HepG2 (cell line): Measurements from ENCODE around the gene ESYT2. TPM values are rescaled to one million over a fixed set of nuclear protein-coding genes. Genes with fewer than 3 reads are reported as not detected.

Source experiments
- ATAC-seq: fragments of 200-7000 bp; cut with Tn5 transposase; 3 replicates; pipeline ENCODE4 v1.9.1; 2020; ENCODE audit warnings: mild to moderate bottlenecking, moderate library complexity
- BruUV-seq: library from RNA; stranded (reverse); fragments of 400-500 nt; replicated peaks from 2 replicates; lab custom pipeline; 2021; lab: Mats Ljungman, UMichigan
- CTCF ChIA-PET: fragments of 300-600 bp; formaldehyde crosslinking; extraction: SDS; loops from one replicate; lab custom pipeline; 2021; ENCODE audit warnings: low total read pairs, inconsistent platforms, low intra/inter-chr PET ratio; lab: Yijun Ruan, JAX
- POLR2A ChIA-PET: fragments of 350-600 bp; sonication (Branson Sonifier 250); formaldehyde crosslinking; loops from one replicate; lab custom pipeline; 2020; ENCODE audit warnings: antibody characterized with exemption, inconsistent platforms; lab: Yijun Ruan, JAX
- DNase-seq: peaks from one replicate; pipeline ENCODE4 v3.0.0-alpha.2; 2015; ENCODE audit warnings: low spot score
- FAIRE-seq: peaks from 3 replicates; lab custom pipeline; 2011; peaks lifted over from hg19 to GRCh38; lab: Jason Lieb, UNC
- H2AFZ ChIP-seq: one replicate; pipeline ENCODE4 v1.6.1; 2011; ENCODE audit warnings: low read length, inconsistent platforms
- H3K27ac ChIP-seq: fragments of 300-600 bp; 3 replicates; pipeline ENCODE4 v1.8.0; 2011; ENCODE audit warnings: mixed run types, mild to moderate bottlenecking, mixed read lengths, low read length, inconsistent platforms; ENCODE audit not compliant: insufficient read depth; ENCODE audit errors: extremely low read length
- H3K27me3 ChIP-seq, 2 experiments: fragments of 200-600 bp in 1 of 2; 2 replicates in 1 of 2; 3 replicates in 1 of 2; pipeline versions ENCODE4 v1.6.0 to v1.8.0; 2011; ENCODE audit warnings: low read length in 2 of 2, mild to moderate bottlenecking in 2 of 2, moderate library complexity in 2 of 2, inconsistent platforms in 1 of 2; ENCODE audit not compliant: insufficient read depth in 2 of 2, control insufficient read depth in 1 of 2
- H3K36me3 ChIP-seq, 2 experiments: fragments of 200-600 bp in 1 of 2; replicated peaks in 1 of 2; 2 replicates in 1 of 2; 3 replicates in 1 of 2; pipeline versions ENCODE4 v1.5.1 to v1.8.0; 2011; ENCODE audit warnings: low read length in 2 of 2, inconsistent platforms in 1 of 2; ENCODE audit not compliant: insufficient read depth in 2 of 2, control insufficient read depth in 1 of 2
- H3K4me1 ChIP-seq: 2 replicates; pipeline ENCODE4 v1.5.1; 2012; ENCODE audit warnings: low read length, inconsistent platforms; ENCODE audit not compliant: insufficient read depth
- H3K4me2 ChIP-seq: 2 replicates; pipeline ENCODE4 v1.6.0; 2011; ENCODE audit warnings: low read depth, low read length, inconsistent platforms
- H3K4me3 ChIP-seq, 3 experiments: fragments of 200-600 bp in 1 of 3; sonication (generic), shearing (Covaris generic) in 1 of 3; replicated peaks in 1 of 3; 2 replicates each; pipeline ENCODE4 v1.5.1; 2011 to 2016; ENCODE audit warnings: low read length in 3 of 3, inconsistent platforms in 2 of 3, low read depth in 2 of 3, mild to moderate bottlenecking in 2 of 3, control low read depth in 1 of 3, mixed read lengths in 1 of 3; ENCODE audit not compliant: insufficient read depth in 1 of 3
- H3K79me2 ChIP-seq: one replicate; pipeline ENCODE4 v1.6.1; 2011; ENCODE audit warnings: low read length, inconsistent platforms; ENCODE audit not compliant: insufficient read depth
- H3K9ac ChIP-seq: 2 replicates; pipeline ENCODE4 v1.6.0; 2011; ENCODE audit warnings: mild to moderate bottlenecking, low read depth, low read length, inconsistent platforms; ENCODE audit not compliant: insufficient read depth
- H3K9me3 ChIP-seq: 2 replicates; pipeline ENCODE4 v1.5.1; 2012; ENCODE audit warnings: mild to moderate bottlenecking, low read length
- H4K20me1 ChIP-seq: 2 replicates; pipeline ENCODE4 v1.6.0; 2011; ENCODE audit warnings: inconsistent platforms, mild to moderate bottlenecking, low read length, moderate library complexity; ENCODE audit not compliant: insufficient read depth
- KDM2A ChIP-seq: sonication (generic); formaldehyde crosslinking; IDR thresholded peaks from 2 replicates; pipeline ENCODE4 v1.4.0; 2020; ENCODE audit warnings: low read depth, missing genetic modification reagents, borderline replicate concordance
- MAFG ChIP-seq: sonication (generic); formaldehyde crosslinking; IDR thresholded peaks from 2 replicates; pipeline ENCODE4 v1.5.1; 2020; ENCODE audit warnings: mild to moderate bottlenecking, missing genetic modification reagents
- NFE2 ChIP-seq: sonication (generic); formaldehyde crosslinking; IDR thresholded peaks from 2 replicates; pipeline ENCODE4 v1.4.0; 2020; ENCODE audit warnings: missing genetic modification reagents
- RELA ChIP-seq: sonication (generic); formaldehyde crosslinking; IDR thresholded peaks from 2 replicates; pipeline ENCODE4 v1.4.0; 2020; ENCODE audit warnings: missing genetic modification reagents
- SP5 ChIP-seq: IDR thresholded peaks from 2 replicates; pipeline ENCODE4 v1.6.1; 2016; ENCODE audit warnings: low read depth, borderline replicate concordance
- SYNCRIP ChIP-seq: fragments of 200-400 bp; formaldehyde crosslinking; IDR thresholded peaks from 2 replicates; pipeline ENCODE4 v1.6.1; 2018; ENCODE audit warnings: mild to moderate bottlenecking, low read depth, low read length; ENCODE audit not compliant: insufficient read depth
- TCF7L2 ChIP-seq: IDR thresholded peaks from 2 replicates; pipeline ENCODE4 v1.6.1; 2011; ENCODE audit warnings: mild to moderate bottlenecking, low read depth, low read length, moderate library complexity
- ZC3H13 ChIP-seq: sonication (generic); formaldehyde crosslinking; IDR thresholded peaks from 2 replicates; pipeline ENCODE4 v1.8.1; 2023; ENCODE audit warnings: mild to moderate bottlenecking, missing genetic modification reagents, moderate library complexity
- ZNF607 ChIP-seq: sonication (generic); formaldehyde crosslinking; IDR thresholded peaks from 2 replicates; pipeline ENCODE4 v1.5.1; 2020; ENCODE audit warnings: missing genetic modification reagents, mild to moderate bottlenecking, borderline replicate concordance
- ZNF788 ChIP-seq: sonication (generic); formaldehyde crosslinking; IDR thresholded peaks from 2 replicates; pipeline ENCODE4 v1.5.0; 2020; ENCODE audit warnings: mild to moderate bottlenecking, missing genetic modification reagents, borderline replicate concordance
- WGBS: methylation state at CpG from one replicate; pipeline ENCODE4 v1.1.6; 2017; ENCODE audit warnings: low lambda C conversion rate; 5-methylcytosine and 5-hydroxymethylcytosine counted together
- in situ Hi-C: cut with HindIII; loops from 2 replicates; pipeline ENCODE4 v1.10.0; 2017; ENCODE audit warnings: low pct_unique_long_range_greater_than_20kb; ENCODE audit not compliant: extremely low pct_ligation_motif_present
- intact Hi-C: fragments of 100-400 bp; cut with micrococcal nuclease; formaldehyde crosslinking; loops from one replicate; pipeline ENCODE4 v1.10.0; 2022; ENCODE audit not compliant: unreplicated experiment
- polyA plus RNA-seq, 8 experiments: library from polyadenylated mRNA; depleted of rRNA in 3 of 8; stranded (reverse) in 7 of 8; unstranded in 1 of 8; fragments of >200 nt; fragmentation: Illumina TruSeq in 4 of 8; extraction: Trizol in 4 of 8; gene quantifications; 2 replicates each; pipeline versions ENCODE4 v1.2.1 to v1.2.3, GENCODE V29; 2011 to 2016; ENCODE audit warnings: low read depth in 4 of 8, missing spikeins in 1 of 8, mixed read lengths in 1 of 8; ENCODE audit not compliant: insufficient read depth in 1 of 8
- total RNA-seq, 5 experiments: library from RNA; depleted of rRNA; stranded (reverse); fragments of >200 nt; fragmentation: Illumina TruSeq; extraction: Trizol; gene quantifications; 2 replicates each; pipeline ENCODE4 v1.2.3, GENCODE V29; 2016; ENCODE audit warnings: low read depth in 1 of 5
- TF ChIP-seq, protein P1 (sequence below): sonication (generic); formaldehyde crosslinking; IDR thresholded peaks from 2 replicates; pipeline ENCODE4 v1.4.0; 2020; ENCODE audit warnings: low read depth, mild to moderate bottlenecking, missing genetic modification reagents
- TF ChIP-seq, protein P2 (sequence below): sonication (generic); formaldehyde crosslinking; IDR thresholded peaks from 2 replicates; pipeline ENCODE4 v1.5.0; 2020; ENCODE audit warnings: missing genetic modification reagents
- TF ChIP-seq, protein P3 (sequence below): sonication (generic); formaldehyde crosslinking; IDR thresholded peaks from 2 replicates; pipeline ENCODE4 v1.4.0; 2020; ENCODE audit warnings: mild to moderate bottlenecking, missing genetic modification reagents
- TF ChIP-seq, protein P4 (sequence below): sonication (generic); formaldehyde crosslinking; IDR thresholded peaks from 2 replicates; pipeline ENCODE4 v1.5.0; 2020; ENCODE audit warnings: missing genetic modification reagents, mild to moderate bottlenecking, borderline replicate concordance
- TF ChIP-seq, protein P5 (sequence below): sonication (generic); formaldehyde crosslinking; conservative IDR thresholded peaks from 2 replicates; pipeline ENCODE4 v1.8.0; 2022; ENCODE audit warnings: mild to moderate bottlenecking, moderate library complexity, missing genetic modification reagents

The ESYT2 gene
- total and polyA plus RNA-seq, 2 of the 13 experiments (the other 11 are each of a cell fraction or from before 2014, with no cell fraction given) = 28.5 to 37.3 TPM

DNA sequence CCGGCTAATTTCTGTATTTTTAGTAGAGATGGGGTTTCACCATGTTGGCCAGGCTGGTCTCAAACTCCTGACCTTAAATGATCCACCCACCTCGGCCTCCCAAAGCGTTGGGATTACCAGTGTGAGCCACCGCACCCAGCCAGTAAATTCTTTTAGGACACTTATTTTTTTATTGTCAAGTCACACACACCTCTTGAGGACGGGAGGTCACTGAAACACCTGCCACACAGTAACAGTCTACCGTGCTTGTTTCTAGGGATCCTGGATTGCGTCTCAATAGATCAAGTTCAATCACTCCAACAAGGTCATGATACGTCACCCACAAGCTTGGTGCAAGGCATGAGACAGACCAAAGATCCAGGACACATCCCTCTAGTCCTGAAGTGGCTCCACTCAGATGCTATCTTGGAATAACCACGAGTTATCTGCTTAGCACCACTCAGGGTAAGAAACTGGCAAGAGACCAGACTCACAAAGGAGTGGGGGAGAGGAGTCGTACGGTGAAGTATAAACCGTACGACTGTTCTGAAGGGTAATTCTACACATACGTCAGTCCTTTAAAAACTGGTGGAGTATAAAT, 65.8 kb downstream of the ESYT2 start:
- FAIRE-seq = no peak
- ChIA-PET CTCF (no interaction called here), POLR2A (no interaction called here)
- Histone ChIP-seq H3K4me3 (no peak overlapping the region), H4K20me1 (no peaks in the 10 kb centered on the region), H3K4me2 (no peak overlapping the region), H3K36me3 (peaks cover 16 to 58% of the 10 kb centered on the region in 2 experiments), H3K79me2 (no peaks in the 10 kb centered on the region), H3K9me3 (no peaks in the 10 kb centered on the region)
- intact Hi-C loops = loop anchor here (10.0 kb wide), 1 partner anchor 269 kb away; no protein-coding TSS in a partner anchor
- TF ChIP-seq, protein P1, sequence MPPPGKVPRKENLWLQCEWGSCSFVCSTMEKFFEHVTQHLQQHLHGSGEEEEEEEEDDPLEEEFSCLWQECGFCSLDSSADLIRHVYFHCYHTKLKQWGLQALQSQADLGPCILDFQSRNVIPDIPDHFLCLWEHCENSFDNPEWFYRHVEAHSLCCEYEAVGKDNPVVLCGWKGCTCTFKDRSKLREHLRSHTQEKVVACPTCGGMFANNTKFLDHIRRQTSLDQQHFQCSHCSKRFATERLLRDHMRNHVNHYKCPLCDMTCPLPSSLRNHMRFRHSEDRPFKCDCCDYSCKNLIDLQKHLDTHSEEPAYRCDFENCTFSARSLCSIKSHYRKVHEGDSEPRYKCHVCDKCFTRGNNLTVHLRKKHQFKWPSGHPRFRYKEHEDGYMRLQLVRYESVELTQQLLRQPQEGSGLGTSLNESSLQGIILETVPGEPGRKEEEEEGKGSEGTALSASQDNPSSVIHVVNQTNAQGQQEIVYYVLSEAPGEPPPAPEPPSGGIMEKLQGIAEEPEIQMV = no peak
- TF ChIP-seq, protein P2, sequence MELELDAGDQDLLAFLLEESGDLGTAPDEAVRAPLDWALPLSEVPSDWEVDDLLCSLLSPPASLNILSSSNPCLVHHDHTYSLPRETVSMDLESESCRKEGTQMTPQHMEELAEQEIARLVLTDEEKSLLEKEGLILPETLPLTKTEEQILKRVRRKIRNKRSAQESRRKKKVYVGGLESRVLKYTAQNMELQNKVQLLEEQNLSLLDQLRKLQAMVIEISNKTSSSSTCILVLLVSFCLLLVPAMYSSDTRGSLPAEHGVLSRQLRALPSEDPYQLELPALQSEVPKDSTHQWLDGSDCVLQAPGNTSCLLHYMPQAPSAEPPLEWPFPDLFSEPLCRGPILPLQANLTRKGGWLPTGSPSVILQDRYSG (CRISPR knock-in tag) = no peak
- TF ChIP-seq TCF7L2 (no peak), ZNF788 (CRISPR knock-in tag) (no peak), SP5 (CRISPR knock-in tag) (no peak), SYNCRIP (no peak), RELA (CRISPR knock-in tag) (no peak), NFE2 (CRISPR knock-in tag) (no peak), KDM2A (no peak), ZNF607 (no peak), ZC3H13 (CRISPR knock-in tag) (no peak), MAFG (CRISPR knock-in tag) (no peak)
- TF ChIP-seq, protein P3, sequence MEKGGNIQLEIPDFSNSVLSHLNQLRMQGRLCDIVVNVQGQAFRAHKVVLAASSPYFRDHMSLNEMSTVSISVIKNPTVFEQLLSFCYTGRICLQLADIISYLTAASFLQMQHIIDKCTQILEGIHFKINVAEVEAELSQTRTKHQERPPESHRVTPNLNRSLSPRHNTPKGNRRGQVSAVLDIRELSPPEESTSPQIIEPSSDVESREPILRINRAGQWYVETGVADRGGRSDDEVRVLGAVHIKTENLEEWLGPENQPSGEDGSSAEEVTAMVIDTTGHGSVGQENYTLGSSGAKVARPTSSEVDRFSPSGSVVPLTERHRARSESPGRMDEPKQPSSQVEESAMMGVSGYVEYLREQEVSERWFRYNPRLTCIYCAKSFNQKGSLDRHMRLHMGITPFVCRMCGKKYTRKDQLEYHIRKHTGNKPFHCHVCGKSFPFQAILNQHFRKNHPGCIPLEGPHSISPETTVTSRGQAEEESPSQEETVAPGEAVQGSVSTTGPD (CRISPR knock-in tag) = no peak
- TF ChIP-seq, protein P4, sequence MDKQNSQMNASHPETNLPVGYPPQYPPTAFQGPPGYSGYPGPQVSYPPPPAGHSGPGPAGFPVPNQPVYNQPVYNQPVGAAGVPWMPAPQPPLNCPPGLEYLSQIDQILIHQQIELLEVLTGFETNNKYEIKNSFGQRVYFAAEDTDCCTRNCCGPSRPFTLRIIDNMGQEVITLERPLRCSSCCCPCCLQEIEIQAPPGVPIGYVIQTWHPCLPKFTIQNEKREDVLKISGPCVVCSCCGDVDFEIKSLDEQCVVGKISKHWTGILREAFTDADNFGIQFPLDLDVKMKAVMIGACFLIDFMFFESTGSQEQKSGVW (CRISPR knock-in tag) = no peak
- TF ChIP-seq, protein P5, sequence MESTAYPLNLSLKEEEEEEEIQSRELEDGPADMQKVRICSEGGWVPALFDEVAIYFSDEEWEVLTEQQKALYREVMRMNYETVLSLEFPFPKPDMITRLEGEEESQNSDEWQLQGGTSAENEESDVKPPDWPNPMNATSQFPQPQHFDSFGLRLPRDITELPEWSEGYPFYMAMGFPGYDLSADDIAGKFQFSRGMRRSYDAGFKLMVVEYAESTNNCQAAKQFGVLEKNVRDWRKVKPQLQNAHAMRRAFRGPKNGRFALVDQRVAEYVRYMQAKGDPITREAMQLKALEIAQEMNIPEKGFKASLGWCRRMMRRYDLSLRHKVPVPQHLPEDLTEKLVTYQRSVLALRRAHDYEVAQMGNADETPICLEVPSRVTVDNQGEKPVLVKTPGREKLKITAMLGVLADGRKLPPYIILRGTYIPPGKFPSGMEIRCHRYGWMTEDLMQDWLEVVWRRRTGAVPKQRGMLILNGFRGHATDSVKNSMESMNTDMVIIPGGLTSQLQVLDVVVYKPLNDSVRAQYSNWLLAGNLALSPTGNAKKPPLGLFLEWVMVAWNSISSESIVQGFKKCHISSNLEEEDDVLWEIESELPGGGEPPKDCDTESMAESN (CRISPR knock-in tag) = no peak
- TF ChIP-seq, all 625 proteins: peak for 0
- no peak overlapping the region for H3K27ac ChIP-seq
- no TSS peak for BruUV-seq
- in situ Hi-C loops = no loop called here
- DNase-seq (no peak), ATAC-seq (no peak)
- no peak overlapping the region for H3K9ac ChIP-seq
- 98% methylated on average over 14 of the region's 14 CpGs for WGBS
- no peaks in the 10 kb centered on the region for H3K27me3 ChIP-seq
- H3K4me1 ChIP-seq = peaks cover 8% of the 10 kb centered on the region; the same call in 1 of the 2 replicates
- no peak overlapping the region for H2AFZ ChIP-seq
